Right cardiac atrium (tissue), 5 donors: ENCODE measurements around the gene SERPINB5. TPM values are rescaled to one million over a fixed set of nuclear protein-coding genes. Genes with fewer than 3 reads are reported as not detected.
A peak's percentile ranks its signal among the peaks of the same experiment; 100 is the strongest.
"Not testable (repeated sequence)": the region's sequence is repeated elsewhere in the genome, so short reads cannot be mapped to it uniquely, and the experiment has no call there.

ENCODE experiments used
- ATAC-seq, 2 donors: fragments of 200-7000 bp; cut with Tn5 transposase; one replicate each; pipeline versions ENCODE4 v1.8.0 to v1.9.1; 2020; ENCODE audit warnings: moderate library complexity in 2 of 2, mild to moderate bottlenecking in 1 of 2
- DNase-seq, 3 donors: peaks; one replicate each; pipeline ENCODE4 v3.0.0-alpha.2; 2020
- H3K27ac ChIP-seq: one replicate; pipeline ENCODE4 v1.5.1; 2013; ENCODE audit warnings: mild to moderate bottlenecking, low read length, control low read depth, moderate library complexity
- H3K27me3 ChIP-seq: one replicate; pipeline ENCODE4 v1.6.1; 2013; ENCODE audit not compliant: control insufficient read depth, insufficient read depth
- H3K4me1 ChIP-seq: one replicate; pipeline ENCODE4 v1.6.1; 2013; ENCODE audit warnings: low read length; ENCODE audit not compliant: control insufficient read depth, insufficient read depth
- H3K4me3 ChIP-seq: one replicate; pipeline ENCODE4 v1.5.1; 2013; ENCODE audit warnings: low read length, control low read depth
- H3K9me3 ChIP-seq: one replicate; pipeline ENCODE4 v1.6.1; 2013; ENCODE audit warnings: low read length; ENCODE audit not compliant: control insufficient read depth
- WGBS: extraction: QIAGEN DNeasy Blood & Tissue Kit; methylation state at CpG from one replicate; pipeline ENCODE4 v1.1.7; 2013; 5-methylcytosine and 5-hydroxymethylcytosine counted together
- intact Hi-C, 4 donors: fragments of 100-400 bp; cut with DNase I; formaldehyde crosslinking; loops; one replicate each; pipeline versions ENCODE4 v1.11.0 to v1.14.0; 2022 to 2023
- polyA plus RNA-seq: library from polyadenylated mRNA; stranded (reverse); fragments of 200-250 nt; gene quantifications from one replicate; pipeline ENCODE4 v1.2.3, GENCODE V29; 2013
- total RNA-seq, 4 donors: library from RNA; stranded (reverse); fragmentation: NEBNext Ultra II Directional; extraction: Animal tissue kit (Norgen Biotek cat#: 25700); gene quantifications; one replicate each; pipeline ENCODE4 v1.2.1, GENCODE V29; 2021
- donor health status: healthy with polysubstance abuse.
- donor health status: DM: no; HTN: yes; CAD: no.
- donor health status: DM: no; HTN: no; CAD: no.
- donor health status: DM: no; HTN: yes; CAD: no; lungs with severe emphysema.
- donor health status: DM: yes; HTN: yes; CAD: no.

The SERPINB5 gene
- total and polyA plus RNA-seq, 5 donors: not detected

DNA sequence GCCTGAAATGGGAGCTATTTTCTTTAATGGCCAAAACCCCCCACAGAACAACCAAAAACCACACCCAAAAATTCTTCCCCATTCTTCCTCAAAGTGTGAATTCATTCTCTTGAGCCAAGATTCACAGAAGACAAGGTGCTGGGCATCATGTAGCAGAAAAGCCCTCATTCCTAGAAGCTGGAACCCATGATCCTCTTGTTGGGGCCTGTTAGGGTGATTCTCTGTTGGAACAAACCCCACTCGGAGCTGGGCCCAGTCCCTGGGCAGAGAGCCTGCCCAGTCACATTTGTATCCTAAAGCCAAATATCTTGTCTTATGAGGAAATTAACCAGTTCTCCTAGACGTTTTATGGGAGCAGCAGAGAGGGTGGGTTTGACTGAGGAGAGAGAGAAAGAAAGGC lies 31.7 kb upstream of the SERPINB5 start:
- 42% methylated on average over 2 of the region's 2 CpGs for WGBS
- H3K9me3 ChIP-seq: no peaks in the 10 kb centered on the region
- peak overlapping the region; percentile 76 for H3K27ac ChIP-seq
- ATAC-seq: peak; percentile 42 to 44
- H3K4me3 ChIP-seq: no peak overlapping the region
- no peaks in the 10 kb centered on the region for H3K4me1 ChIP-seq
- intact Hi-C loops: loop anchor here in 1 of 4 donors (10.0 kb wide), 1 partner anchor 430 kb away; no protein-coding TSS in a partner anchor
- H3K27me3 ChIP-seq: no peaks in the 10 kb centered on the region
- DNase-seq: no peak

DNA sequence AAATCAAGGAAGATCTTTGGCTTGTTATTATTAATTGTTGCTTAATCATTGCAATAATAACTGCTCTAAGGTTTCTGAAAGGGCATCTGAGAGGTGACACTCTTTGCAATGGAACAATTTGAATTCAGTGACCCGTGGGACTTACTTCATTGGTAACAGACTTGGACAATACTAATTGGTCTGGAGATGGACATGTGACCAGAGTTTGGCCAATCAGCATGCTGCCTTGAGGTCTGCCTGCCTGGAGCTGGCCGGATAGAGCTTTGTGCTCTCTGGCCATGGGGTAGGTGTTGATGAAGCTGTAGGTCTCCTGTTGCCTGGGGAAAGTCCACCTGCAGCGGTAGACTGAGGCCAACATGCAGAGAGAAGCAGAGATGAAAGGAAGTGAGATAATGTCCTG lies 30.5 kb upstream of the SERPINB5 start:
- WGBS: 95% methylated on average over 3 of the region's 3 CpGs
- ATAC-seq: no peak
- H3K4me1 ChIP-seq: no peaks in the 10 kb centered on the region
- DNase-seq: no peak
- no peak overlapping the region for H3K27ac ChIP-seq
- H3K4me3 ChIP-seq: no peak overlapping the region
- intact Hi-C loops: loop anchor here in 1 of 4 donors (10.0 kb wide), 1 partner anchor 431 kb away; no protein-coding TSS in a partner anchor
- H3K27me3 ChIP-seq: no peaks in the 10 kb centered on the region
- H3K9me3 ChIP-seq: no peaks in the 10 kb centered on the region

GRCh38 chr18:63447066-63447465 lies 29.7 kb upstream of the SERPINB5 start:
- DNase-seq: no peak
- intact Hi-C loops: loop anchor here in 1 of 4 donors (10.0 kb wide), 1 partner anchor 432 kb away; no protein-coding TSS in a partner anchor
- H3K4me3 ChIP-seq: no peak overlapping the region
- H3K9me3 ChIP-seq: no peaks in the 10 kb centered on the region
- no peaks in the 10 kb centered on the region for H3K27me3 ChIP-seq
- 85% methylated on average over 5 of the region's 5 CpGs for WGBS
- peaks cover 2% of the 10 kb centered on the region for H3K4me1 ChIP-seq
- ATAC-seq: no peak
- no peak overlapping the region for H3K27ac ChIP-seq

GRCh38 chr18:63449426-63449825 lies 27.3 kb upstream of the SERPINB5 start:
- WGBS: 89% methylated on average over 4 of the region's 4 CpGs
- H3K9me3 ChIP-seq: no peaks in the 10 kb centered on the region
- ATAC-seq (no peak), DNase-seq (no peak)
- no peaks in the 10 kb centered on the region for H3K27me3 ChIP-seq
- peaks cover 2% of the 10 kb centered on the region for H3K4me1 ChIP-seq
- no peak overlapping the region for H3K4me3 ChIP-seq
- H3K27ac ChIP-seq: no peak overlapping the region
- intact Hi-C loops: loop anchor here in 1 of 4 donors (10.0 kb wide), 1 partner anchor 435 kb away; no protein-coding TSS in a partner anchor

DNA sequence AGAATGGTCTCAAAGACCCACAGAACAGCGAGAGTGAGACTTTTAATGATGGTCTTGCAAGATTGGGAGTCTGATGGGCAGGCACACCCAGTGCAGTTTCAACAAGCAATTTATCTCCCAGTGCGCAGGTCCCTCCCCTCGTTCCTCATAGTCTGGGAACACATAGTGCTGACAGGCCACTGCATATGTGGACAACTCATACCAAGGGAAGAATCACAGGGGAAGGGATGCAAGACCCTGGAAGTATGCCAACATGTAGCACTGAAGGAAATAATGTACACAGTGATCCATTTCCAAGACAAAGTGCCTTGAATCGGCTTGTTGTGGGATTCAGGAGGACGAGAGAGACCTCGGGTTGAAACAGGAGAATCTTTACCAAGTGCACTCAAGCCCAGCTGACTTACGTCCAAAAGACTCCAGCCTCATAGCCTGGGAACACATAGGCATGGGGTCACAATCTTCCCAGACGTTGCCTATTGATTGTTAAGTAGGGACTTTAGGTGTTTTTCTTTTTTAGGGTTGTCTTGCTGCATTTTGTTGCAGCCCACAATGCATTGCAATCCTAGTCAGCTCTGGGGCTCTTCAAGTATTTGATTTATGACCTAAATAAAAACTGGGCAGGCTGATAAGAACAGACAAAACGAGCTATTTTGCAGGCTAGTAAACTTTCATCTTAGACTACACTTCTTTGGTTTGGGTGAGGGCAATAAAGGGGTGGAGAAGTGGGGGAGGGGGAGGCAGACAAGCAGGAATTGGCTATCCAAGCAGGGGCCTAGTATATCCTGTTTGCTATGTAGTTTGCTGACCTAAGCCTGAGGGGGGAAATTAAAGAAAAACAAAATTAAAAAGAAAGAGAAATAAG lies 24.7 kb upstream of the SERPINB5 start:
- Histone ChIP-seq H3K27me3 (no peaks in the 10 kb centered on the region), H3K4me1 (peaks cover 2% of the 10 kb centered on the region), H3K4me3 (no peak overlapping the region), H3K9me3 (no peaks in the 10 kb centered on the region), H3K27ac (peak overlapping the region; percentile 31)
- intact Hi-C loops: no loop called here
- ATAC-seq: peak; percentile 64 to 69
- DNase-seq: peak in 1 of 3 donors; percentile 24
- WGBS: 37% methylated on average over 9 of the region's 9 CpGs

DNA sequence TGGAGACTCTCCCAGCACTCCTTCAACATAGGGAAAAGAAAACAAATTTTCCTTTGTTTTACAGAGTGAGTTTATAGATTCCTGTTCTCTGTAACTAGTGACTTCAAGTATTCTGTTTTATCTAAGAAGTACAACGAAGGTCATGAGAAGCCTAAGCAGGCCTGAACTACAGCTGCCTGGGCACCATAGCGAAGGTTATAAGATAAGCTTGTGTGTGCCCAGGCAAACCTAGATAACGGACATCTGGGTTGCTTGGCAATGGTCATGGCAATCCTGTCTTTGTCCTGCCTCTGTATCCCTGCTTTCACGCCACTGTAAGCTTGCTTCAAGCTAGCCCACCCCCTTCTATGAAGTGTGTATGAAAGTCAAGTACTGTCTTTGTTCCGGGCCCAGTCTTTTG lies 24.0 kb upstream of the SERPINB5 start:
- H3K27ac ChIP-seq, ATAC-seq, H3K27me3 ChIP-seq, H3K9me3 ChIP-seq, H3K4me1 ChIP-seq, intact Hi-C loops, DNase-seq, H3K4me3 ChIP-seq: not testable (repeated sequence)
- WGBS: 53% methylated on average over 5 of the region's 5 CpGs

- intact Hi-C loops: no loop called here
- WGBS: 86% methylated on average over 8 of the region's 8 CpGs
Observed at GRCh38 chr18:63454497-63454896, 22.3 kb upstream of the SERPINB5 start.

GRCh38 chr18:63457977-63458376 lies 18.8 kb upstream of the SERPINB5 start:
- Histone ChIP-seq H3K4me3 (no peak overlapping the region), H3K27me3 (no peaks in the 10 kb centered on the region), H3K4me1 (no peaks in the 10 kb centered on the region), H3K9me3 (no peaks in the 10 kb centered on the region), H3K27ac (no peak overlapping the region)
- intact Hi-C loops: no loop called here
- WGBS: 82% methylated on average over 6 of the region's 6 CpGs
- no peak for DNase-seq
- no peak for ATAC-seq

More at GRCh38 chr18:63454497-63454896, 22.3 kb upstream of the SERPINB5 start:
- Histone ChIP-seq H3K27me3 (no peaks in the 10 kb centered on the region), H3K27ac (no peak overlapping the region), H3K4me1 (peaks cover 2% of the 10 kb centered on the region), H3K4me3 (no peak overlapping the region), H3K9me3 (no peaks in the 10 kb centered on the region)
- DNase-seq (no peak), ATAC-seq (no peak)

DNA sequence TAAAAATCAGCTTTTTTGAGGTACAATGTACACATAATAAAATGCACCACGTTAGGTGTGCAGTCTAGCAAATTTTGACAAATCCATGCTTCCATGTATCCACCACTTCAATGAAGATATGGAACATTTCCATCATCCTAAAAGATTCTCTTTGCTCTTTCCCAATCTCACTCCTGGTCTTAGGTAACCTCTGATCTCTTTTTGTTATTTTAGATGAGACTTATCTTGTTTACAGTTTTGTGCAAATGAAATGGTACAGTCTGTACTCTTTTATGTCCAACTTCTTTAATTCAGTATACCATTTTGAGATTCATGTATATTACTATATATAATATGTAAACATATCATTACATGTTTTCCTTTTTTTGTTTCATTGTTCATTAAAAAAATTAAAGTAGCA lies 16.3 kb upstream of the SERPINB5 start:
- 43% methylated on average over 1 of the region's 1 CpG for WGBS
- ATAC-seq (no peak), DNase-seq (no peak)
- intact Hi-C loops: no loop called here
- Histone ChIP-seq H3K9me3 (no peaks in the 10 kb centered on the region), H3K27ac (no peak overlapping the region), H3K4me1 (no peaks in the 10 kb centered on the region), H3K27me3 (no peaks in the 10 kb centered on the region), H3K4me3 (no peak overlapping the region)

DNA sequence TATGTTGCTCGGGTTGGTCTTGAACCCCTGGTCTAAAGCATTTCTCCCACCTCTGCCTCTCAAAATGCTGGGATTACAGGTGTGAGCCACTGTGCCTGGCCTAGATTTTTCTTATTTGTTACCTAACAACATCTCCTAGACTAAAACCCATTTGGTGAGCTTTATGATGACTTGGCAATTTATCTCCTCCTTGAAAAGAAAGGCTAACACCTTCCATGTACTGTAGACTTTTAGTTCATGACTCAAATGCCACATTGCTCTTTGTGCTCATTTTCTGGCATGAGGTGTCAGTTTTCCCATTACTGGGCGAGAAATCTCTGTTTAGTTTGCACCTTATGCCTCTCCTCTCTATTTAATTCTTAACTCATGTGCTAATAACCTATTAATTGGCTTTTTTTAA lies 12.3 kb upstream of the SERPINB5 start:
- DNase-seq: no peak
- intact Hi-C loops: no loop called here
- ATAC-seq: no peak
- no peaks in the 10 kb centered on the region for H3K27me3 ChIP-seq
- no peaks in the 10 kb centered on the region for H3K4me1 ChIP-seq
- no peak overlapping the region for H3K4me3 ChIP-seq
- WGBS: 93% methylated on average over 2 of the region's 2 CpGs
- no peak overlapping the region for H3K27ac ChIP-seq
- H3K9me3 ChIP-seq: no peaks in the 10 kb centered on the region

GRCh38 chr18:63465059-63465458 lies 11.7 kb upstream of the SERPINB5 start:
- intact Hi-C loops: no loop called here

More at GRCh38 chr18:63465059-63465458, 11.7 kb upstream of the SERPINB5 start:
- H3K27me3 ChIP-seq: no peaks in the 10 kb centered on the region
- 65% methylated on average over 2 of the region's 2 CpGs for WGBS
- ATAC-seq: no peak
- no peak overlapping the region for H3K4me3 ChIP-seq
- no peaks in the 10 kb centered on the region for H3K4me1 ChIP-seq
- DNase-seq: no peak
- H3K9me3 ChIP-seq: no peaks in the 10 kb centered on the region
- H3K27ac ChIP-seq: no peak overlapping the region
